ENCODE data around the gene ST6GAL2.

Gene ST6GAL2

DNA sequence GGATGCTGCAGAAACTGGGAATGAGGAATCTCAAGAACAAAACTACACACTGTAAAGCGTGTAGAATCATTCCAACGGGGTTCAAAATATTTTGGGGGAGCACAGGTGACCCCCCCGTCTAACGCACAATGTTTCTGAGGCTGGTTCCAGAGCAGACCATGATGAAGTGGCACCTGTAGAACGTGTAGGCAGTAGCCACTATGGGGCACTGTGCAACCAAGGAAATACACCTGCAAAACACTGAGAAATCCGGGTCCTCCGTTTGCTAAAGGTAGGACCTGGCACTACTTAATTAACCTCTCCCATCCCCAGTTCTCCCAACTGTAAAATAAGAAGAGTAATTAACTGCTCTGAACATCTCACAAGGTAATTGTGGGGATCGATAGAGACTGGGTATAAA is 22.6 kb downstream of the ST6GAL2 start:
- DNase-seq, result no peak

DNA sequence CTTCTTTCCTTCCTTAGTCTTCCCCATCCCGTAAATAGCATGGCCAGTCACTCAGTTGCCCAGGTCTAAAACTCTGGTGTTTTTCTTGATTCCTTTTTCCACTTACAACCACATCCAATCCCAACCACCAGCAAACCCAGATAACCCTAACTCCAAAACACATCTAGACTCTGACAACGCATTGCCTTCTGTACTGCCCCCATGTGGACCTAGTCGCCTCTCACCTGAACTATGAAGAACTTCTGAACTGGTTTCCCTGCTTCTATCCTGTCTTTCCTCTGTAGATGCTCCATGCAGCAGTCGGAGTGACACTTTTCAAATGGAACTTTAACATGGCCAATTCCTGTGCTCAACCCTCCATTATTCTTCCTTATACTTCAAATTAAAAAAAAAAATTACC is 26.5 kb downstream of the ST6GAL2 start:
- no peak for DNase-seq

DNA sequence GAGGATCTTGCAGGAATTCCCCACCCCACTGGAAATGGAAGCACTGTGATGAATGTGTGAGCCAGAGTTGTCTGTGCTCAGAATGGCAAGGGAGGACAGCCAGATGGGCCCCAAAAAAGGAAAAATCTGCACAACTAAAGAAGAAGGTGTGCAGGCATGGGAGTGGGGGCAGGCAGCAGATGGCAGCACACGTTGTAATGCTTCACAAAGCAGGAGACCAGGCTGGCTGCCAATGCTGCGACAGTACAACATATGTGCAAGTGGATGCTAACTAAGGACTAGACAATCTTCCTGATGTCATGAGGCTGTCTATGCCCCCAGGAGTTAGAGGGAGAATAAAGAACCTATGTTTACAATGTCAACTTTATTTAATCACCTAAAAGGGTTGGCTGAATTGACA is 27.2 kb downstream of the ST6GAL2 start:
- DNase-seq, result no peak

DNA sequence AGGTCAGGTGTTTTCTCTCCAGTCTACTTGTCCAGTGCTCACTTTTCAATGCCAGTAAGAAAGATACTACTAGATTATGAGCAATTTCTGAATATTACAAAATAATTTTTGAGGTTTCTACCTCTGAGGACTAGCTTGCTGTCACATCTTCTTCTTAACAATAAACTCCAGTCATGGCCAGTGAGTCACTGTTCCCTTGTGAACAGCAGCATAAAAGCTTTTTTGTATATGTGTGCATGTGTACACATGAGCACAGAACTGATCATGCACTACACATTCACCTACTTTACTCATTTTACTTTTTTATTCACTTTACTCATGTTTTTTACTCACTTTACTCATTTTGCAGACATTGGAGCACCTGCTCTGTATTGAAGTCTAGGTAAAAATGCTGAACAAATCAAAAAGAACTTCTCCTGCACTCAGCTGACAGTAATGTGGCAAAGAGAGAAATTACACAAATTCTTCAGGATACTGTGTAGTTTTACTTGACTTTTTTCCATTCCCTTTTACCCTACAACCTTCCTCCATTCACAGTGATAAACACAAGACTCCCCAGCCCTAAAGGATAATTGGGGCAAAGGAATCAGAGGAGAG is 28.0 kb downstream of the ST6GAL2 start:
- no peak for DNase-seq

DNA sequence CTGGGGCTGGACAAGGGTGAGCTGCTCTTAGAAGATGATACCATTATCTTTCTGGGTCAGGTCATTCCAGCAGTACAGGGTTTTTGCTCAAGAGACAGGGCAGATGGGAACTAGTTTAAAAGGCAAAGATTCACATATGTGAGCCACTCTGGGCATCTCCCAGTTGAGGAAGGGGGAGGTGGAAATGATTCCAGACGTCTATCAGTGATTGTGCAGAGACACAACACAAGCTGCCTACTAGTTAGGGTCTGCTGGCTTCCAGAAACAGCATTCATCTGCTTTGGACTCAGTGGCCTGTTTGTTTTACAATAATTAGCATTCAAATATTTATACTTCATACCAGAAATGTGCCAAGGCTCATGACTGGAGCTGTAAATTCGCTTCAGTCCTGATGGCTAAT is 32.3 kb downstream of the ST6GAL2 start:
- no peak for DNase-seq

DNA sequence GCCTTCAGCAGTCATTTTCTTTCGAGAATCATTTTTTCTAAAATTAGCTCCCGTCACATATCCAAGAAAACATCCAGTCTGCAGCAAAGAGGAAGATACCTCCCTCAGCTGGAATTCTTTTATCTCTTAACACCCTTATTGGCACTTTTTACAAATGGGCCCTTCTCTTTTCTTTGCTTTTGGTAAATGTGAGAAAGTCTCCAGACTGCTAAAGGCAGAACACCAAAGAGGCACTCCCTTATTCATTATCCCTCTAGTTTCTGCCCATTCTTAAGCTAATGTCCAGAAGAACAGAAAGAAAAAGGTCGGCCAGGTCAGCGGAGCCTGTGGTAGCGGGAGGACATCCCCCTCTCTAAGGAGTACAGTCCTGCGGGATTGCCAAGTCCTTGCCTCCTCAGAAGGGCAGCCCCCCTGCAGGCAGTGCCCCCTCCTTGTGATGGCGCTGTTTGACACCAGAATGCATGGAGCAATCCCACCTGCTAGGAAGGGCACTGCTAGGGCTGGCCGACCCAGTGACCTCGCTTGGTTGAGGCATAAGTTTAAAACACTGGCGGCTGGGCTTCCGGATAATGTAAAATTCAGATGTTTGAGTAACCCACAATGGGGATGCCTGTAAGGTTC is 34.0 kb downstream of the ST6GAL2 start:
- DNase-seq, result no peak

DNA sequence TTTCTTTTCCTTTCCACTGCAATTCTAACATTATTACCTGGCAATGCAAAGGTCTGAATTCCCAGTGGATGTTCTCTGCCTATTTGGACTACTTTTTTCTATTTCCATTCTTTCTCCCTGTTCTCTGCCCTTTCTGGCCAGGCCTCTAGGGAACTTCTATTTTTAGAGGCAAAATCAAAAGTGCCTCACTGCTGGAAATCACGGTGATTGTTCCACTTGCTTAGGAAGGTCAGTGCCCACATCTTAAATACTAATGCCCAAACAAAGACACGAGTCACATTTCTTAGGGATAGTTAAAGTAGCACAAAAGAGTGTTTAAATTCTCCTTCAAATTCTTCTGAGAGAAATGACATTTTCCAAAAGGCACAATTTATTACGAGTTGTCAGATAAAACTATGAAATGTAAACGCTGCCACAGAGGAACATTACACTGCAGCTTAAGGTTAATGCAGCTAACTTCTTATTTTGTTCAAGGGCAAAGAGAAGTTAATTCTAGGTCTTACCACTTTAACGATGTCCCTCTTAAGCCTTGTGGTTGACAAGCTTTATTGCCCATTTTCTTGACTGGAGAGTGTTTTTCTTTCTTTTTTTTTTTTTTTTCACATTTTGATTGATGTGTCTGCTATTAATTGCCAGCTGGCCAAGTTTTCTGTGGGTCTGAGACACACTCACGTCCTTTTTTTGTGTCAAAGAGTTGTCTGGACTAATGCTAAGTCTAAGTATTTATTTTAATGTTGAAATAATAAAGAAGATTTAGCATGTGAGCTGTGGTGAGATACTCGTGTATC is 34.7 kb downstream of the ST6GAL2 start:
- DNase-seq, result no peak

DNA sequence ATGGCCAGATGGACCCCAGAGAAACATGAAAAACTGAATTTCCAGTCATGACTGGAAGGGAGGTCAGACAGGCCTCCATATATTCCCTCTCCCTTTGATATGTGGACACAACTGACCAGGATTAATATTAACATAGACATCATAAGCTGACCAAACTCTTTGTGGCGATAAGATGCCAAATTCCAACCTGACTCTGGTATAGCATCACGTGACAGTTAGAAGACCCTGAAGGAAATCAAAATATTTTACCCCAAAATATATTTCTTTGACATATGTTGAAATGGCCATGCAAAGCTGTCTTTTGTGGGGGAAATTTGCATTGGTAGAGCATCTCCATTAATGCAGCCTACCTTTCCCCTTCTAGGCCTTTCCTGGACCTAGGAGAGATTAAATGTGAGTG is 36.7 kb downstream of the ST6GAL2 start:
- DNase-seq, result no peak

DNA sequence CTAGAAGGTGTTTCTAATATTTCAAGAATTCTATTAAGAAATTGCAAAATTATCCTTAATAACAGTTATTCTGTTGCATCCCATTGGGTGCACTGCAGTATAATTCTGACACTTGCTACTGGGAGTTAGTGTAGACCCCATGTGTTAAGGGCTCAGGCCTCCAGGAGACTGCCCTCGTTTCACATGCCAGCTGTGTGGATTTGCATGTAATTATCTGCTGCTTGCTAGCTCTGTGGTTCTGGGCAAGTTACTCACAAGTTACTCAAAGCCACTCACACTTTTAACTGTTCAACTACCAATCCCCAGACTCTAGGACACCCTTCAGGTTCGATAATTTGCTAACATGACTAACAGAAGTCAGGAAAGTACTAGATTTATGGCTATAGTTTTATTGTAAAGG is 38.6 kb downstream of the ST6GAL2 start:
- DNase-seq, result no peak

DNA sequence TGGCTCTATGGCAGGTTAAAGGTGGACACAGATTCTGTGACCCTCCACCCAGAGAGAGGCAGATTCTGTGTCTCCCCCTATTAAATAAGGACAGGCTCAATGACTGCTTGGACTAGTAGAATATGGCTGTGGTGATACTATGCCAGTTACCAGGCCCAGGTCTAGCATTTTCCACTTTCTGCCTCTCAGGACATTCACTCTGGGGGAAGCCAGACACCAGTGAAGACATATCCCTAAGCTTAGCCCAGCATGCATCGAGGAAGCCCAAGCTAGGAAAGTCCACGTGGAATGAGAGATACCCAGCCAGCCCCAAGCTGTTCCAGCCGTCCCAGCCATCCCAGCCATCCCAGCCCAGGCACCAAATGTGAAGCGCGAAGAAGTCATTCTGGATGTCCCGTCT is 40.3 kb downstream of the ST6GAL2 start:
- DNase-seq, result no peak

DNA sequence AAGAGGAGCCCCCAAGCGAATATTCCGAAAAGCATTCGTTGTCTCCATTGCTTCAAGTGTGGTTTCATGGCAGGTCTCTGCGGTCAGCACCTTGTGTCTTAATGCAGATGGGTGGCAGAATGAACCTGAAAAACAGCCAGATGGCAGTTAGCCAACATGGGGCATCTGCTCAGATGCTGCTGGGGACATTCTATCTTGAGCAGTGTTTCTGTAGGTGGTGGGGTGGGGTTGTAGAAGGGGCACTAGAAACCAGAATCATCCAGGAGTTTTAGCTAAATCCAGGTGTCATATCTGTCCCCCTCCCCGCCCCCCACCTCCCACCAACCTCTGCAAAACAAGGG is 42.1 kb downstream of the ST6GAL2 start:
- no peak for DNase-seq

DNA sequence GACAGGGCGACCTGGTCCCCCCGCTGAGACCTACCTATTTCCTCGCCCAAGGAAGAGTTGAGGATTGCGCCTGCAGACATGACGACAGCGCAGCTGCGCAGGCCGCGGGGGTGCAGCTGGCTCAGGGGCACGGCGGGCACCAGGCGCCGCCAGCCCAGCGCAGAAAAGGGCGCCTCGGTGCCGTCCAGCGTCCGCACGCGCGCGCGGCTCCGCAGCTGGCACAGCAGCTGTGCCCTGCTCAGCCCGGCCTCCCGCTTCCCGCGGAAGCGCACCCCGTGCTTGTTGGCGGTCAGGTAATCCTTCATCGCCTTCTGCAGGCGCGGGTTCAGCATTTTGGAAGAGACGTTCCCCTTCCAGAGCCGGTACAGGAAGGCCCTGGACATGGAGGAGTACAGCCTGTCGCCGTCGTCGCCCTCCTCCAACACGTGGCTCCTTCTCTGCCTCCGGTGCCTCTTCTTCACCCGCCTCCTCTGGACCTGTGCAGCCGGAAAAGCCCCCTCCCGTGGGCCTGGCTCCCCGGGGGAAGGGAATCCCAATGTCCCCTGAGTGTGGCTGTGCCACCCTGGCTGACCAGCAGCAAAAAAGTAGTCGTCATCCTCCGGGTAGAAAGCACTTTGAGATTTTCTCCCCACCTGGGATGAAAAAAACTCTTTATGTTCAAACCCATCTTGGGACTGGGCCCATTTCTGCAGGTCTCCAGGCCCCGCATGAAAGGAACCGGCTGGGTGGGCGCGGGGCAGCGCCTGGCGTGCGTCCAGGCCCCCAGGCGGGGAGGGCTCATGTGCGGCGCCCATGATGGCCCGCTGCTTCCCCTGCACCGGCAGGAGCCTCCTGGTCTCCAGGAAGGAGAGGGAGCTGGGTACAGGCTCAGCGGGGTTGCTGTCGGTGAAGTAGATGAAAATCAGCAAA is 42.7 kb downstream of the ST6GAL2 start:
- no peak for DNase-seq

DNA sequence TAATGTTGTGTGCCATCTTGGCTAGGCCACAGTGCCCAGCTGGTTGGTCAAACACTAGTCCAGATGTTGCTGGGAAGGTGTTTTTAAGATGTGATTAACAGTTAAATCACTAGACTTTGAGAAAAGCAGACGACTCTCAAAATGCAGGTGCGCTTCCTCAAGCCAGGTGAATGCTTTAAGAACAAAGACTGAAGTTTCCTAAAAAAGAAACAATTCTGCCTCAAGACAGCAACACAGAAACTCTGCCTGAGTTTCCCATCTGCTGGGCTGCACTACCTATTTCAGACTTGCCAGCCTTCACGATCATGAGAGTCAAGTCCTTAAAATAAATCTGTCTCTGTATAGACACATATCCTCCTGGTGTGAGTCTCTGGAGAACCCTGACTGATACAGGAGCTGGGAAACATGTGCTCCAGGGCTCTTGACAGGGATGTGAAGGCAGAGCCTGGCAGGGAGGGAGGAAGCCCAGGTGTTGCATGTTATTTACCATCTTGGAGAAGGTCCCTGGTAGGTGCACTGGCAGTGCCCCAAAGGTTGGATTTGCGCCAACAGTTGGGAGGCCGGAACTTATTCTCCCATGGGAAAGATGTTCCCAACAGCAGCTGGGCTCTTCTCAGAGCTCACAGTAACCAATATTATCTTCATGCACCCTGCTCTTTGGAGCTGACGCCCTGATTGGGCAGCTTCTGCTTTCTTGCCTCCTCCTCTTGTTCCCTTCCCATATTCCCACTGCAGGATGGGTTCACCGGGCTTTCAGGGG is 43.9 kb downstream of the ST6GAL2 start:
- no peak for DNase-seq

DNA sequence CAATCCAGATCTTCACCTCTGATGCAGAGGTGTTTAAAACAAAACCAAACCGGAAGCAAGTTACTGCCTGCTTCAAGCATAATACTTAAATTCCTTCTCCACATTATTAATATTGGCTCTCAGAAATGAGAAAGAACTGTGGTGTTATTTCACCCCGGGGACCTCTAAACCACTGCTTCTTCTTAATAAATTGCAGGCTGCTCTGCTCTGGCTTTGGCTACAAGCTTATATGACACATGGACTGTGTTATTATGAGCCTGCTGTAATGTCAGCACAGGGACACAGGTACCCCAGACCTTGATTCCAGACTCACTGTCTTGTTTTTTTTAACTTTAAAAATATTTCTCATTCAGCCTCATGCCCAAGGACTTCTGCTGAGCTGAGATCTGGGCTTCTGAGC is 45.1 kb downstream of the ST6GAL2 start:
- no peak for DNase-seq

DNA sequence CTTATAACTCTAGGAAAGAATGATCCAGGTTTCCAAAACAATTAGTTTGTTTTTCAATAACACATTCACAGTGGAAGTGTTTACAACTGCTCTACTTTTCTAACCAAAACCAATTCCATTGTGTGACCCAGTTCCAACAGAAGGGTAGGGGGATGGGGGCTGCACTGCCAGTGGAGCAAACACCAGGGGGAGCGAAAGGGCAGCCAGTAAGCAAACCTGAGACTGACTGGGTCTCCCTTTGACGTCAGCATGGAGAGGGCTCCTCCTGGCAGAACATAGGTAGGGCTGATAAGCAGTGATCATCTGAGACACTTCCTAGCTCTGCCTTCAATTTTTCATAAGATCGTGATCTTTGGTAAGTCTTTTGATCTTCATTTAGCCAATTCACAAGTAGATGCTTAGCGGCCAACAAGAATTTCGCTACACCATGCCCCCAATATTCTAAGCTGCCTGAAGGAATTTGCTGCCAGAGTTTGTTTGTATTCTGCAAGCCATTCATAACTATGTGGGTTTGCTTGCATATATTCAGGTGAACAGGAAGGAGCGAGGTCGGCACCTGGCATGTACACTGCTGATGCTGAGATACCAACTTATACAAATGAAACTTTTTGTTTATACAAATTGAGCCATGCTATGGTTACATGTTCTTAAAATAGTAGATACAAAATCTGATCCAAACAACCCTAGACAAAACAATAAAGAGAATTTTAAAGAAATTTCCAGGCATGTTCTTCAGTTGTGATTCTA is 45.9 kb downstream of the ST6GAL2 start:
- DNase-seq, result no peak

DNA sequence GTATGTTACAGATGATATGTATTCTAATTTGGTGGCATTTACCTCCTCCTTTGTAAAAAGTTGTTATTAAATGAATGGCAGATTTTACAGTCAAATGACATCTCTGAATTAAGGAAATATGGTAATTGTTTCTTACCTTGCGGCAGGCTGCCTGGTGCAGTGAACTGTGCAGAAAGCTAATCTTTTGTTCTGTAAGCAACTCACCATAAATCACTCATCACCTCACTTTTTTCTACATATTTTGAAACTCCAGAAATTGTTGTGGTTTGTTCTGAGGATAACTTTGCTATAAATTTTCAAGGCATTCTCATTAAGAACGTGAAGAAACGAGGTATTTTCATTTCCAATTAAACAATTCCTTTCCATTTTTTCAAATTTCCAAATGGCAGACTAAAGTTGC is 52.7 kb downstream of the ST6GAL2 start:
- no peak for DNase-seq

DNA sequence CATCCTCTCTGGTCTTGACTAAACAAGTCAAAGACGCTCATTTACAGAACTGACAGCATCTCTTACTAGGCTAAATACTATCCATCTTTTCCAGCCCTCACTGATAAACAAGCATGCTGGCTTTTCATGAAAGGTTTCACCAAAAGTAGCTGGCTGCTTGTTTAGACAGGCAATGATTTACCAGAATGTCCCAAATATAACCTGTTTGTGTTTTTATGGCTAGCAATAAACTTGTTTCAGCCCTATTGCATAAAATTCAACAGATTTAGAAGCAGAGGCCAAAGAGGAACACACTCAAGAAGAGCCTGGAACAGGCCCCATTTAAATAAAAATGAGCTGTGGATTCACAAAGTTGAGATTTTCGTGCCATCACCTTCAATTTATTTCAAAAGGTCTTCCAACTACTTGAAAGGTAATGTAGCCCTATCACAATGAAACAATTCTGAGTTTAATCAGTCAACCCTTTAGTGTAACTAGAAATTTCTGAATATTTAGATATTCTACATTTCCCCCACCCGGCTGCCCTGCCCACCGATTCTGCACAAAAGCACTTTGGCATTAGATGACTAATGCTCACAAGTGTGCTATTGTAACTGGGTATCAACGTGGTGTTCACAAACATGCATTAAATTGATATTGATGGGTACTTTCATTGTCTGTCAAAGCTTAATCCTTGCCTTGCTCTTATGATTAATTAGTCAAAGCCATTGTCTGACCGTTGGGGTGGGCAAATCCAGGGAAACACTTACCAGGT is 54.0 kb downstream of the ST6GAL2 start:
- DNase-seq, result no peak

DNA sequence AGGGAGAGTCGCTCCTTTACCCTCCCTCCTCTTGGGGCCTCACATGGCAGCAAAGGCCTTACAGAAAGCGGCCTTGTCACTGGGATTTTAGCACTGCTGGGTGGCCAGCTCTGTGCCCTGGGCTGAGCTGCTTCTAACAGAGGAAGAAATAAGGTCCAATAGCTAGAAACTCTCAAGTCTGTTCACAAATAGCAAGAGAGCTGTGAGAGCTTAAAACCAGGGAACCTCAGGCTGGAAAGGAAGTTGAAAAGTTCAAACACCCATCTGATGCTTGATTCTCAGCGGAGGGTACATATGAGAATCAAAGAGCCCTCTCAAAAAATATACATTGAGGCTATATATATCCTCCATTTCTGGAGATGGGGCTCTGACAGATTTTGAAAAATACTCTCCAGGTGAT is 54.7 kb downstream of the ST6GAL2 start:
- DNase-seq, result no peak

DNA sequence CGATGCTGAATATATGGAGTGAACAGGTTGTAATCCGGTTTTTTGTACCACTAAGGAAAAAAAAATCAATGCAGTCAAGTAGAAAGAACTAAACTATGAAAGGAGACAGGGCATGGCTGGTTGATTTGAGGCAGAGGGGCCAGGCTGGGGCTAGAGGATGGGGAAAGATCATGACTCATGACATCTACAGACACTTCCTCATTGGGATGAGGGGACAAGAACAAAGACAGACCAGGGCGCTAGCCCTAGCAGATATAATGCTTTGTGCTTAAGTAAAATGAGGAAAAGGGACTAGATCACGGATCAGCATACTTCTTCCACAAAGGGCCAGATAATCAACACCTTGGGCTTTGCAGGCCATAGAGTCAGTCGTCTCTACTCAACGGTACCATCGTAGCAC is 55.8 kb downstream of the ST6GAL2 start:
- DNase-seq, result no peak

DNA sequence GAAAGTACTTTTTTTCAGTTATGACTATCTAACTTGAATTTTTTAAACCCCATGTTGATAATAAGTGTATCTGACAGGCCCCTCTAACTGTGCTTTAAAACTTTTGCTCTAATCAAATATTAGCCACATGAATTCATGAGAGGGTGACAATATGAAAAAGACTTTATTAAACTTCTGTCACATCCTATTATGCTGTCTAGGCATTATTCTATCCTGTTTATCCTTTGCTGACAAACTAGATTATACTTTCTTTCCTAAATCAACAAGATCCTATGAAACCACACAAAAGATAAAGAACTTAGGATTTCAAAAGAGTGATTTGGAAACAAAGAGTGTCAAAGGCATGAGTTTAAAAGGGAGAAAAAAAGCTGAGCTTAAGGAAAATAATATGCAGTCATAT is 57.8 kb downstream of the ST6GAL2 start:
- DNase-seq, result no peak

DNA sequence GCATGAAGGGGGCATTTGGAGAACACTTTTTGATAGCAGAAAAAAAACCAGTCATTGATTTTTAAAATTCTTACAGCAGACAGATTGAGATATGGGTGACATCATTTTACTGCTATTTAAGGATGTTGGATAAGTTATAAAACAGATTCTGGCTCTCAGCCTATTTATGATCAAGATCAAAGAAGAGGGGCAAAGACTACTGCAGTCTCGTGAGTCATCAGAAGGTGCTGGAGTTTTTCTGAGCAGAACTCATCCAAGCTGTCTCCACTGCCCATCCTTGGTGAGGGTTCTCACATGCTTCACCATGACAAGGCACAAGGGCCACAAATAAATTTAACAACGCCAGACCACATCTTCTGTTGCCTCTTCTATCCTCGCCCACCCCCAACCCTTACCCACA is 58.8 kb downstream of the ST6GAL2 start:
- DNase-seq, result no peak
